NCI-H2081 (cell line): ENCODE measurements around the gene ESR2.

ENCODE experiments used
- DNase-seq, 2 experiments: peaks; one replicate each; lab custom pipeline; 2025; lab: John Stamatoyannopoulos, UW

The ESR2 gene

GRCh38 chr14:64265222-64265621, 28.9 kb downstream of the ESR2 start:
- DNase-seq: no peak

- no peak for DNase-seq
These were observed 33.8 kb downstream of the ESR2 start for GRCh38 chr14:64260418-64260817.

DNA sequence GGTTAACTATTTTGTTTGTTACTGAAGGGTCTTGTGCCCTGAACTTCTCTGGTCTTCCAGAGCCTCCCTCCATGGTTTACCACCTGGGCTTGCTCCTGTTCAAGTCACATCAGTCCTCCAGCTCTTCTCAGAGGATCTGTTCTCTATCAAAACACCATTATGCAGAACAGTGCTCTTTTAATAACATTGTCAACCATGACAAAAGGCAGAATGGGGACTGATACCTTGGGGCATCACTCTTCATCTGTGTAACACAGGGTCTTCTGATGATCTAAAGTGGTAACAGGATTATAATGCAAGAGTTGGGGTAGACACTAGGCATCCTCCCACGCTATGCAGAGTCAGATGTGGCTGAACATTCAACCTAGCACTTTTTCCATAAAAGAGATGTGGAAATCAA, 38.4 kb downstream of the ESR2 start:
- no peak for DNase-seq

DNA sequence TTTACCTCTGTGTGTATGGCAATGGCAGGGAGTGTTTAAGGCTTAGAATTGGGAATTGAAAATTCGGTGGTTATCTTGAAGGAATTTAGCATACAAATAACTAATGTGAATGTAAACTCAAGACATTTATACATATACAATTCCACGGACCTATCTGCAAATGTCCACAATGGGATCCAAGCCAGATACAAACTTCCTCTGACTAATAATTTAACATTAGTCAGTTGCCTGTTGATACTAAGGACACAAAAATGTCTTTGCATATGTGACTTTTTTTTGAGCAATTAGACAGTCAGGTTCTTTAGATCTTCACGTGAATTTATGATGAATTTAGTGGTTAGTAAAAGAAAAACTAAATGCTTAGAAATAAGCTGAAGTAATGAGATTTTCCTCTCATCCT, 40.5 kb downstream of the ESR2 start:
- no peak for DNase-seq

DNA sequence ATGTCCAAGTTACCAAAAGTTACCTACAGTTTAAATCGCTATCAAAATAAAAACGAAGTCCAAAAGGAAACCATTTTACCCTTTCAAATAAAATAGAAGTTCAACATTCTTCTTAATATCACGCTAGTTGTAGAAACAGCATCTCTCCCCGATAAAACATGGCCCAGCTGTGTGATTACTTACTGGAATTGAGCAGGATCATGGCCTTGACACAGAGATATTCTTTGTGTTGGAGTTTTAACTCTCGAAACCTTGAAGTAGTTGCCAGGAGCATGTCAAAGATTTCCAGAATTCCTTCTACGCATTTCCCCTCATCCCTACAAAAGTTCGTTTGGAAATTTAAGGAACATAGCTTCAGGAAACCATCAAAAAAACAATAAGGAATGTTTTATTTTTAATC, 44.8 kb downstream of the ESR2 start:
- no peak for DNase-seq

DNA sequence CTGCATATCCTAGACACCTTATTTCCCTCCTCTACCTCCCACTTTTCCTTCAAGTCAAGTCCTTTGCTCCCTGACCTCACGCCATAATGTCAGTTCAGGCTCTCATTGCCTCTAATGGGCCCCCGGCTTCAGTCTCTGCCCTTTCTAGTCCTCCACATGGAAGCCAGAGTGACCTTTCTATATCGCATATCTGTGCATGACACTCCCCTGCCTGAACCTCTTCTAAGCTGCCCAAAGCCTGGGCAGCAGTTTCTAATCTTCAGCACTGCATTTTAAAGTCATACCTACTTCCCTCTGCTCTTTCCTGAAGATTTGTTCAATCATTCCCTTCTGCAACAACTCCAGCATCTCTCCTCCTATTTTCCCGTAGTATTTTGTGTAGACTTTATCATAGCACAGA, 45.5 kb downstream of the ESR2 start:
- DNase-seq: no peak

DNA sequence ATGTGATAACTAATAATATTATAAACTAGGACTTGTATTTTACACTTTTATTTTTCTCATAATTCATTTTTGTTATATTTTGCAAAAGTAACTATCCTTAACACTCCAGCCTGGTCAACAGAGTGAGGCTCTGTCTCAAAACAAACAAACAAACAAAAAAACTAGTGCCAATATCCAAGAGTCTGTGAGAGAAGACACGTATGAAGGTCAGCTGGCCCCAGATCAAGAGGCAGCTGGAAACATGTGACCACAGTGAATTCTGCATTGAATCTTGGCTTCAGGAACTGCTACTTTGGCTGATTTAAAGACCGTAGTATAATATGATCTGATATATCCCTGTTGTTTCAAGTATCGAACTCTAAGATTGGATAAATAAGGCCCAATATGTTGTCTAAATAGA, 47.0 kb downstream of the ESR2 start:
- no peak for DNase-seq

DNA sequence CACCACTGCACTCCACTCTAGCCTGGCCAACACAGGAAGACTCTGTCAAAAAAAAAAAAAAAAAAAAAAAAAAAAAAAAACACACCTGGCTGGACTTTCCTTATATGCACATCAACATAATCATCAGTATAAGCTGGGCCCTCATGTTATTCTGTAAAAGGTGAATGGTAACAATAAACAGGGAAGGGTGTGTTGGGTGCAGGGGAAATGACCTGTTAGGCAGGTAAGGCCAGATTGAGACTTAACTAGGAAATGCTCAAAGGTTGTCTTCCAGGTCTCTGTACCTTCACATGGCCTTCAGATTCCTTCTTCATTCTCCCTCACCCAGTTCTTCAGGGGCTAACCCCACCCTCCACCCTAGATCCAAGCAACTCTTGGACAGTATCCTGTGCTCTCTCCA, 47.5 kb downstream of the ESR2 start:
- DNase-seq: no peak

- DNase-seq: no peak
These were observed 48.7 kb downstream of the ESR2 start for GRCh38 chr14:64245491-64245890.

GRCh38 chr14:64244279-64244678, 49.9 kb downstream of the ESR2 start:
- DNase-seq: no peak

- no peak for DNase-seq
These were observed 55.5 kb downstream of the ESR2 start for GRCh38 chr14:64238631-64239030.

DNA sequence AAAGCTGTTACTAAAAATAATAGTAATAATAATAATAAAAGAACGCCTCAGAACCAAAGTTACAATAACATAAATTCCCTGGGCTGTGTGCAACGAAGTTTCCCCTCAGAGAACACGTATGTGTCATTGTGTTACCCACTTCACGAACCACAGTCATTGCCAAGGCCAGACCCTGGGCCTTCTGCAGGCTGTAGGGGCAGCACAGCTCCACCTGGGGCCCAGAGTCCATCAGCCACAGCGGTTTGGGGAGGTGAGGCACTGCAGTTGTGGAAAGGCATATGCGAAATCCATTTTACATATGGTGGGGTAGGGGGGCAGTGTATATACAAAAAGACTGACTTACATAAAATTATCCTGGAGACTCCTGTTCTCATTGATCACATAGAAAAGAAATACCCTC, 56.1 kb downstream of the ESR2 start:
- DNase-seq: no peak

- DNase-seq: no peak
These were observed 58.2 kb downstream of the ESR2 start for GRCh38 chr14:64235652-64236640.

DNA sequence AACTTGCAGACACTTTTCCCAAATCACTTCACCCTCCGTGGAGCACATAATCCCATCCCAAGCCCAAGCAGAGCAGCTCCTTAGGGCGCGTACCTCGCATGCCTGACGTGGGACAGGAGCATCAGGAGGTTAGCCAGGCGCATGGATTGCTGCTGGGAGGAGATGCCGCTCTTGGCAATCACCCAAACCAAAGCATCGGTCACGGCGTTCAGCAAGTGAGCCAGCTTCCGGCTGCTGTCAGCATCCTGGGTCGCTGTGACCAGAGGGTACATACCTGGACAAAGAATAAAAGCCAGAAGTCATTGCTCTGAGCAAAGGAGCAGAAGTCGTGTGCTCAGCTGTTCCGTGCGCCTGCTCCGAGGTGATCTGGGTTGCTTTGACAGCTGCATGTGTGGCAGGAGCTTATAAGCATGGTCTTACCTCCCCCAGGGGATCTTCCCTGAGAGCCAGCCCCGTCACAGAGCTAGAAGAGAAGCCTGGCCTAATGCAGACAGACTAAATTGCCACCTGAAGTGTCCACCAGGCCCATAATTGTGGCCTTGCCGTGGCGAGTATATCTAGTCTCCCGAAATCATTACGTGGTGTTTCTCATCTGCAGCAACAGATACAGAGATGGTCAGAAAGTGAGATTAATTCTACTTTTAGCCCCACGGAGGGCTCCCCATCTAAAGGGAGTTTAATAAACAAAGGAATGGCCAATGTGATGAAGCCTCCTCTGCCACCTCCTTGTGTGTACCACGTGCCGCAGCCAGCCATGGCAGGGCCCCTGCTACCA, 59.1 kb downstream of the ESR2 start:
- peak in 1 of 2 experiments; percentile 40 for DNase-seq

DNA sequence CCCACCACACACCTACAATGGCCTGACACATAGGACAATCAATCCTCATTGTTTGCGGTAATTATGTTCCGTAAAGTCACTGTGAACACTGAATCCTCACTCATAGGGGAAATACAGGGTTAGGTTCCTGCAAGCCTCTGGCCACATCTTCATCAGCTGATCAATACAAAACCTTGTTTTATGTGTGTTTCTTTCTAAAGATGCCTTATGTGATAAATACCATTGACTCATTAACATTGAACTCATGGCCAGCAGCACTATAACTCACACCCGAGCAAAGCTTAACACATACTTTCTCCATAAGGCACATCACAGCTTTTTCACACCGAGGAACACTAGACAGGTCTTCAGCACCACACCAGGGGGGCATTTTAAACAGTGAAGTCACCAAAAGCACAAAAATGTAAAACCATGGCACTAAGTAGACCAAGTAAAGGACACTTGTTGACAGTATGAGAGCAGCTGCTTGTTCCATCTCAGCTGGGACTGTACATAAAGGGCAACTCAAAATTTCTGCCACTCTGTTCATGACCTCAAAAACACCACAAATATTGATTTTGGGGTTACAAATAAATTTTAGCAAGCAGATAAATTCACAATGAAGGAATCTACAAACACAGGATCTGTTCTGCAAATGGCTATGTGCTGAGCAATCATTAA, 60.5 kb downstream of the ESR2 start:
- no peak for DNase-seq

GRCh38 chr14:64232944-64233343, 61.2 kb downstream of the ESR2 start:
- no peak for DNase-seq

DNA sequence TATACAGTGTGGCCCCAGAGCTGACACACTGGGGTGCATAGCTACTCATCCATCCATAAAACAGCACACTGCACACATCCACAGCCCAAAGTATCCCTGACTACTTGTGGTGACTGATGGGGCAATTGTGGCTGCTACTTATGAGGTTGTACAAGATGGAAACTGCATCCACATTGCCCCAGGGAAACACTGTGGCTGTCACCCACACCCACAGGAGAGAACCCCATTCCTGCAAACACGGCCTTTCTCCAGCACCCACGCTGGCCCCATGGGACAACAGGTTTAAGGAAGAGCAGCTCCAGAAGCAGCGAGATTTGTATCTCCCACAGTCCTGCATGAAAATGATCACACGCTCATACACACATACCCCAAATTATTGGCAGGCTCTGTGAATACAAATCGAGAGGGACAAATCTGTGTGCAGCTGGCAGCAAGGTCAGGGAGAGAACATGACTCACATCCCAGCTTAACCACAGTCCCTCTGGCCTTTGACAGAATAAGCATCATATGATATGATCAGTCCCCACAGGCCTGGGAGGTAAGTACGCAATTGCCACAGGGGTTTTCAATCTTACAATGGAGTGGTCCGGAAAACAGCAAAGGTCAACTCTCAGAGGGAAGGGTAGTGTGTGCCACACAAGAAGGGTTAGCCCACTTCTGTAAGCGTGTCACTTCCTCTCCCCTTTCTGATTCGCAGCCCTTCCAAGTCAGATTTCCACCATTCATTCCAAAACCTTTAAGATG, 61.9 kb downstream of the ESR2 start:
- no peak for DNase-seq

GRCh38 chr14:64229489-64229888, 64.7 kb downstream of the ESR2 start:
- DNase-seq: no peak

DNA sequence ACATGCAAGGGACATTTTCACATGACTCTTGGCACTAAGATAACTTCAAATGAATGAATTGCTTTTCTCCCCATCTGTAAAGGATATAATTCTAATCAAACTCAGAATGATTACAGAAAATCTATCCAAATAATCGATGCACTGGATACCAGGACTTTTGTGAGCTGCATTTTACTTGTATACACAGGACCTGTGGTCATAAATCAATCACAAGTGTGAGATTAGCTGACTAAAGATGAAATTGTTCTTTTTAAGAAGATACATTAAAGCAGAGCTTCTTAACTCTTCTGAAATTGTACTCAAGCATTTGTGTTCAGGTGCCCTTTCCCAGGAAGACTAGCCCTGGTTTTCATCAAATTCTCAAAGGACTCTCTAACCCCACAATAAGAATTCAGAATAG, 66.3 kb downstream of the ESR2 start:
- no peak for DNase-seq

DNA sequence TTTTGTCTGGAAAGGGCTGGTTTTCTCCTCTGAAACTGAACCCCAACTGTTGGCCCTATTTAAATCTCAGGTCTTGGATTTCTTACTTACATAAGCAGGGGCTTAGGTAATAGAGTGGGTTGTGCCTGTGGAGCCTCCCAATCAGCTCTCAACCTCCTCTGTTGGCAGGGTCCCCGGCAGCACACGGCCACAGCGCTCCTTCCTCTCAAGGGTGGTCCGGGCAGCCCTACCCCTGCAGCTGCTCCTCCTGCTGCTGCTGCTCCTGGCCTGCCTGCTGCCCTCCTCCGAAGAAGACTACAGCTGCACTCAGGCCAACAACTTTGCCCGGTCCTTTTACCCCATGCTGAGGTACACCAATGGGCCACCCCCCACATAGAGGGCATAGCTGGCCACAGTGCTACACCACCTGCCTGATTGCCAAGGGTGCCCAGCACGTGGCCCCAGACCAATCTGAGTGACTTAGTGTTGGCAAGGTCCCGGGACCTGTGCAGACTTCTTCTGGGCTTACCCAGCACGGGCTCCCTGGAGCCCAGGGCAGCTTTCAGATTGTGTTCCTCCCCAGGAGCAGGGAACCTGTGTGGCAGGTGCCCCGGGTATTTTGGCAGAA, 68.9 kb downstream of the ESR2 start:
- DNase-seq: no peak

DNA sequence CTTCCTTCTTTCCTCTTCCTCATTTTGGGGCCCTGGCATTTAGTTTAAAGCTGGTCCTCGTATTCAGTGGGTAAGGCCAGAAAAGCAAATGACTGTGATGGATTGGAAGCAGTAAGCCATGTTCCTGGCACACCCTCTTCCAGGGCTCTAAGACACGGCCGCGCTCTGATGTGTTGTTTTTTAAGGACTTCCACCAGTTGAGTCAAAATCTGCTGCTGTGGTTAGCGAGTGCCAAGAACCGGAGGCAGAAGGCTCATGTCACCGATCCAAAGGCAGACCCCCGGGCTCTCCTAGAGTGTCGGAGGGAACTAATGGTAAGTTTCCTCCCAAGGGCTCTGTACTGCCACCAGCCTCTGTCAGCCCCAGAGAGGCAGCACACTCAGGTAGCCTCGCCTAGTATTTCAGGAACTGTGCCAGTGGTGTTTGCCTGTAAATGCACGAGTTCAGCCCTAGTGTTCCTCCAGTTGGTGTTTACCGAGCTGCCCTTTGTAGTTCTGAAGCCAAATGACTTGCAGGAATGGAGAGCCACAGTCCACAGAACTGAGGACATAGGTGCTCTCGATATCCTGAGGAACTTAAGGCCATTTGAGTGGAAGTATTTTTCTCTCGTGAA, 72.7 kb downstream of the ESR2 start:
- no peak for DNase-seq
